OCI-LY3 (cell line): ENCODE results near the gene MORC3.

Experiments
- H2AFZ ChIP-seq: fragments of 200-600, 300-600 bp; shearing (Covaris generic); 2 replicates; pipeline ENCODE4 v1.6.0; 2014; ENCODE audit warnings: antibody characterized with exemption, low read depth, low read length
- H3K27ac ChIP-seq: fragments of 200-600, 300-600 bp; sonication (generic); 2 replicates; pipeline ENCODE4 v1.5.1; 2014; ENCODE audit warnings: mild to moderate bottlenecking, low read length, moderate library complexity, mixed read lengths
- H3K27me3 ChIP-seq: fragments of 200-600, 300-600 bp; sonication (generic); 2 replicates; pipeline ENCODE4 v1.6.1; 2014; ENCODE audit warnings: low read depth, low read length, mixed read lengths
- H3K36me3 ChIP-seq: fragments of 200-600, 300-600 bp; sonication (generic); replicated peaks from 2 replicates; pipeline ENCODE3; 2014; ENCODE audit warnings: low read depth, low read length, mixed read lengths
- H3K4me1 ChIP-seq: fragments of 300-600, 200-600 bp; sonication (generic); 2 replicates; pipeline ENCODE4 v1.6.1; 2014; ENCODE audit warnings: low read length, mixed read lengths
- H3K4me2 ChIP-seq: fragments of 200-600, 300-600 bp; sonication (generic); 2 replicates; pipeline ENCODE4 v1.6.1; 2014; ENCODE audit warnings: low read length, mixed read lengths
- H3K4me3 ChIP-seq: fragments of 300-600, 200-600 bp; sonication (generic); 2 replicates; pipeline ENCODE4 v1.5.1; 2014; ENCODE audit warnings: antibody characterized with exemption, mild to moderate bottlenecking, low read length, moderate library complexity
- H3K79me2 ChIP-seq: fragments of 300-600, 200-600 bp; shearing (Covaris generic); 2 replicates; pipeline ENCODE4 v1.6.1; 2014; ENCODE audit warnings: mild to moderate bottlenecking, low read length, mixed read lengths
- H3K9ac ChIP-seq: fragments of 300-600, 200-600 bp; shearing (Covaris generic); 2 replicates; pipeline ENCODE4 v1.6.0; 2014; ENCODE audit warnings: mild to moderate bottlenecking, low read length, moderate library complexity
- H3K9me3 ChIP-seq: fragments of 200-600, 300-600 bp; shearing (Covaris generic); 2 replicates; pipeline ENCODE4 v1.6.1; 2014; ENCODE audit warnings: low read length, mixed read lengths; ENCODE audit not compliant: insufficient read depth
- H4K20me1 ChIP-seq: fragments of 200-600, 300-600 bp; sonication (generic); 2 replicates; pipeline ENCODE4 v1.6.1; 2016; ENCODE audit warnings: low read length, mixed read lengths; ENCODE audit not compliant: insufficient read depth
- CTCF ChIP-seq: fragments of 200-600, 300-600 bp; sonication (generic); IDR thresholded peaks from 2 replicates; pipeline ENCODE4 v1.5.1; 2014; ENCODE audit warnings: antibody characterized with exemption, low read length, low read depth
- EZH2phosphoT487 ChIP-seq: fragments of 200-600 bp; shearing (Covaris generic); IDR thresholded peaks from 2 replicates; pipeline ENCODE4 v1.6.1; 2018; ENCODE audit warnings: antibody characterized with exemption, mixed run types, low read depth

The MORC3 gene

GRCh38 chr21:36420571-36421339 is 100.8 kb downstream of the MORC3 start:
- Histone ChIP-seq H3K27ac (no peak overlapping the region), H3K9ac (no peak overlapping the region), H3K4me3 (no peak overlapping the region), H3K27me3 (no peaks in the 10 kb centered on the region), H2AFZ (no peak overlapping the region), H3K4me1 (peaks cover 6% of the 10 kb centered on the region), H3K79me2 (no peaks in the 10 kb centered on the region), H3K36me3 (peaks cover 6% of the 10 kb centered on the region), H3K4me2 (no peak overlapping the region), H4K20me1 (no peaks in the 10 kb centered on the region), H3K9me3 (no peaks in the 10 kb centered on the region)
- no peak for TF ChIP-seq EZH2phosphoT487
- TF ChIP-seq CTCF: no peak

GRCh38 chr21:36422279-36423098 is 102.5 kb downstream of the MORC3 start:
- Histone ChIP-seq H3K79me2 (no peaks in the 10 kb centered on the region), H3K36me3 (peaks cover 3% of the 10 kb centered on the region), H3K27ac (no peak overlapping the region), H3K27me3 (no peaks in the 10 kb centered on the region), H3K9ac (no peak overlapping the region), H3K4me1 (peaks cover 6% of the 10 kb centered on the region), H3K4me2 (no peak overlapping the region), H3K4me3 (no peak overlapping the region), H2AFZ (no peak overlapping the region; the same call in 1 of the 2 replicates), H4K20me1 (no peaks in the 10 kb centered on the region), H3K9me3 (no peaks in the 10 kb centered on the region)
- TF ChIP-seq CTCF: peak; percentile 76
- TF ChIP-seq EZH2phosphoT487: no peak

GRCh38 chr21:36423771-36424433 is 103.9 kb downstream of the MORC3 start:
- Histone ChIP-seq H3K4me1 (peaks cover 6% of the 10 kb centered on the region), H3K9ac (no peak overlapping the region), H4K20me1 (no peaks in the 10 kb centered on the region), H3K27me3 (no peaks in the 10 kb centered on the region), H3K4me3 (no peak overlapping the region), H3K79me2 (no peaks in the 10 kb centered on the region), H3K36me3 (no peaks in the 10 kb centered on the region), H3K27ac (no peak overlapping the region), H2AFZ (no peak overlapping the region), H3K9me3 (no peaks in the 10 kb centered on the region), H3K4me2 (no peak overlapping the region)
- TF ChIP-seq EZH2phosphoT487: no peak
- TF ChIP-seq CTCF: no peak

- TF ChIP-seq CTCF: no peak
- H4K20me1 ChIP-seq: no peaks in the 10 kb centered on the region
- H3K79me2 ChIP-seq: no peaks in the 10 kb centered on the region
- no peaks in the 10 kb centered on the region for H3K27me3 ChIP-seq
- no peak overlapping the region for H2AFZ ChIP-seq
- H3K36me3 ChIP-seq: no peaks in the 10 kb centered on the region
- H3K4me2 ChIP-seq: no peak overlapping the region
- no peak overlapping the region for H3K27ac ChIP-seq
- no peak overlapping the region for H3K4me3 ChIP-seq
- peaks cover 11% of the 10 kb centered on the region for H3K4me1 ChIP-seq
- H3K9ac ChIP-seq: no peak overlapping the region
- H3K9me3 ChIP-seq: no peaks in the 10 kb centered on the region
These were observed 104.6 kb downstream of the MORC3 start for GRCh38 chr21:36424592-36424991.
